CD4-positive, CD25-positive, alpha-beta regulatory T cell (primary cell): ENCODE measurements around the gene GABBR2. TPM values are rescaled to one million over a fixed set of nuclear protein-coding genes. Genes with fewer than 3 reads are reported as not detected.
"Not testable (repeated sequence)": the region's sequence is repeated elsewhere in the genome, so short reads cannot be mapped to it uniquely, and the experiment has no call there.

Experiments used
- ATAC-seq, 2 donors: fragments of 150-1000 bp; cut with Tn5 transposase; one replicate each; pipeline ENCODE4 v1.10.0; 2021; ENCODE audit warnings: low read depth in 2 of 2, moderate number of reproducible peaks in 2 of 2, moderate library complexity in 1 of 2
- DNase-seq, 3 donors: peaks; one replicate each; pipeline versions ENCODE4 v3.0.0 to v3.0.0-alpha.2; 2012 to 2022; ENCODE audit warnings: mixed read lengths in 1 of 3
- H3K27ac ChIP-seq: one replicate; pipeline ENCODE4 v1.7.0; 2013; ENCODE audit warnings: mild to moderate bottlenecking, low read length; ENCODE audit not compliant: insufficient read depth, poor library complexity, severe bottlenecking
- H3K27me3 ChIP-seq: one replicate; pipeline ENCODE4 v1.7.0; 2013; ENCODE audit warnings: low read length; ENCODE audit not compliant: control insufficient read depth, insufficient read depth
- H3K36me3 ChIP-seq: one replicate; pipeline ENCODE4 v1.7.0; 2013; ENCODE audit warnings: mild to moderate bottlenecking, low read length, moderate library complexity; ENCODE audit not compliant: control insufficient read depth, insufficient read depth
- H3K4me1 ChIP-seq: 2 replicates; pipeline ENCODE4 v1.7.0; 2013; ENCODE audit warnings: mild to moderate bottlenecking, low read length; ENCODE audit not compliant: insufficient read depth, control insufficient read depth, poor library complexity, severe bottlenecking
- H3K4me3 ChIP-seq: one replicate; pipeline ENCODE4 v1.7.0; 2013; ENCODE audit warnings: low read depth, mild to moderate bottlenecking, low read length, moderate library complexity
- H3K9me3 ChIP-seq, 2 experiments: 1 replicate in 1 of 2; 2 replicates in 1 of 2; pipeline ENCODE4 v1.7.0; 2013; ENCODE audit warnings: low read length in 2 of 2, mild to moderate bottlenecking in 1 of 2, moderate library complexity in 1 of 2; ENCODE audit not compliant: control insufficient read depth in 2 of 2
- H3K27ac Mint-ChIP-seq, 3 donors: one replicate each; pipeline ENCODE4 v1.8.0; 2020 to 2022; ENCODE audit warnings: mild to moderate bottlenecking in 3 of 3, mixed read lengths in 3 of 3, moderate library complexity in 2 of 3
- H3K27me3 Mint-ChIP-seq: one replicate; pipeline ENCODE4 v1.8.0; 2022; ENCODE audit warnings: mild to moderate bottlenecking, mixed read lengths
- H3K36me3 Mint-ChIP-seq: one replicate; pipeline ENCODE4 v1.8.0; 2020; ENCODE audit warnings: mixed read lengths
- H3K4me1 Mint-ChIP-seq, 4 donors: one replicate each; pipeline ENCODE4 v1.8.0; 2020 to 2022; ENCODE audit warnings: mixed read lengths in 4 of 4, mild to moderate bottlenecking in 1 of 4
- H3K4me3 Mint-ChIP-seq, 4 donors: one replicate each; pipeline ENCODE4 v1.8.0; 2020 to 2022; ENCODE audit warnings: mild to moderate bottlenecking in 4 of 4, mixed read lengths in 4 of 4, moderate library complexity in 3 of 4
- H3K9me3 Mint-ChIP-seq, 7 donors: one replicate each; pipeline ENCODE4 v1.8.0; 2020 to 2022; ENCODE audit warnings: mixed read lengths in 7 of 7, mild to moderate bottlenecking in 3 of 7, moderate library complexity in 2 of 7
- polyA plus RNA-seq, 4 donors: library from polyadenylated mRNA; unstranded; fragments of 300-500 nt; fragmentation: Illumina TruSeq; gene quantifications; one replicate each; pipeline ENCODE4 v1.2.3, GENCODE V29; 2021
- total RNA-seq: library from RNA; stranded (reverse); gene quantifications from one replicate; pipeline ENCODE4 v1.2.3, GENCODE V29; 2022

Gene GABBR2
- total and polyA plus RNA-seq, 5 donors from 2014 or later, result not detected

GRCh38 chr9:98667005-98667640 lies 41.6 kb downstream of the GABBR2 start:
- Histone ChIP-seq H3K27ac (no peak overlapping the region), H3K27me3 (peaks cover 3% of the 10 kb centered on the region), H3K9me3 (no peaks in the 10 kb centered on the region), H3K4me3 (no peak overlapping the region), H3K36me3 (no peaks in the 10 kb centered on the region), H3K4me1 (no peaks in the 10 kb centered on the region)
- no peak overlapping the region for H3K27ac Mint-ChIP-seq
- ATAC-seq (no peak), DNase-seq (no peak)
- H3K4me3 Mint-ChIP-seq, result no peak overlapping the region
- no peaks in the 10 kb centered on the region for H3K36me3 Mint-ChIP-seq
- peaks cover 0 to 2% (median 0%) of the 10 kb centered on the region in 7 donors for H3K9me3 Mint-ChIP-seq
- H3K4me1 Mint-ChIP-seq, result no peaks in the 10 kb centered on the region
- peaks cover 21% of the 10 kb centered on the region for H3K27me3 Mint-ChIP-seq

GRCh38 chr9:98665501-98665900 lies 43.2 kb downstream of the GABBR2 start:
- H3K36me3 Mint-ChIP-seq, result no peaks in the 10 kb centered on the region
- no peaks in the 10 kb centered on the region for H3K4me1 Mint-ChIP-seq
- H3K4me1 ChIP-seq, result no peaks in the 10 kb centered on the region
- no peak overlapping the region for H3K4me3 Mint-ChIP-seq
- H3K36me3 ChIP-seq, result no peaks in the 10 kb centered on the region
- no peak overlapping the region for H3K27ac ChIP-seq
- no peak overlapping the region for H3K4me3 ChIP-seq
- DNase-seq (no peak), ATAC-seq (no peak)
- H3K27ac Mint-ChIP-seq, result no peak overlapping the region
- H3K27me3 ChIP-seq, result no peaks in the 10 kb centered on the region
- H3K9me3 Mint-ChIP-seq, result peaks cover 0 to 2% (median 0%) of the 10 kb centered on the region in 7 donors
- H3K9me3 ChIP-seq, result no peaks in the 10 kb centered on the region
- peaks cover 25% of the 10 kb centered on the region for H3K27me3 Mint-ChIP-seq

GRCh38 chr9:98660541-98660940 lies 48.2 kb downstream of the GABBR2 start:
- Histone ChIP-seq H3K9me3 (no peaks in the 10 kb centered on the region), H3K27ac (no peak overlapping the region), H3K36me3 (no peaks in the 10 kb centered on the region), H3K4me3 (no peak overlapping the region), H3K27me3 (peaks cover 3% of the 10 kb centered on the region), H3K4me1 (no peaks in the 10 kb centered on the region)
- no peaks in the 10 kb centered on the region for H3K36me3 Mint-ChIP-seq
- no peaks in the 10 kb centered on the region for H3K4me1 Mint-ChIP-seq
- H3K4me3 Mint-ChIP-seq, result no peak overlapping the region
- no peaks in the 10 kb centered on the region for H3K9me3 Mint-ChIP-seq
- H3K27ac Mint-ChIP-seq, result no peak overlapping the region
- DNase-seq, result no peak
- no peak for ATAC-seq
- H3K27me3 Mint-ChIP-seq, result peaks cover 11% of the 10 kb centered on the region

GRCh38 chr9:98658951-98659351 lies 49.8 kb downstream of the GABBR2 start:
- Histone ChIP-seq H3K27ac (no peak overlapping the region), H3K9me3 (no peaks in the 10 kb centered on the region), H3K27me3 (peaks cover 3% of the 10 kb centered on the region), H3K36me3 (no peaks in the 10 kb centered on the region), H3K4me1 (no peaks in the 10 kb centered on the region), H3K4me3 (no peak overlapping the region)
- Mint-ChIP-seq H3K27ac (no peak overlapping the region), H3K4me3 (no peak overlapping the region), H3K27me3 (peaks cover 11% of the 10 kb centered on the region), H3K9me3 (peaks cover 0 to 6% (median 0%) of the 10 kb centered on the region in 7 donors), H3K4me1 (no peaks in the 10 kb centered on the region), H3K36me3 (no peaks in the 10 kb centered on the region)
- ATAC-seq (no peak), DNase-seq (no peak)

GRCh38 chr9:98657897-98658296 lies 50.8 kb downstream of the GABBR2 start:
- no peak for DNase-seq
- Histone ChIP-seq H3K9me3 (no peaks in the 10 kb centered on the region), H3K4me3 (no peak overlapping the region), H3K4me1 (no peaks in the 10 kb centered on the region), H3K27ac (no peak overlapping the region), H3K36me3 (no peaks in the 10 kb centered on the region), H3K27me3 (peaks cover 3% of the 10 kb centered on the region)
- no peaks in the 10 kb centered on the region for H3K4me1 Mint-ChIP-seq
- no peak for ATAC-seq
- H3K4me3 Mint-ChIP-seq, result no peak overlapping the region
- no peaks in the 10 kb centered on the region for H3K36me3 Mint-ChIP-seq
- peaks cover 0 to 6% (median 0%) of the 10 kb centered on the region in 7 donors for H3K9me3 Mint-ChIP-seq
- H3K27ac Mint-ChIP-seq, result no peak overlapping the region
- peaks cover 11% of the 10 kb centered on the region for H3K27me3 Mint-ChIP-seq

- ATAC-seq, result no peak
- no peak overlapping the region for H3K27ac Mint-ChIP-seq
Observed at GRCh38 chr9:98656511-98656910, 52.2 kb downstream of the GABBR2 start.

GRCh38 chr9:98655428-98655827 lies 53.3 kb downstream of the GABBR2 start:
- not testable (repeated sequence) for H3K36me3 ChIP-seq, H3K27ac Mint-ChIP-seq, H3K27me3 ChIP-seq, H3K4me1 ChIP-seq, ATAC-seq, H3K9me3 Mint-ChIP-seq, H3K27ac ChIP-seq, H3K9me3 ChIP-seq, DNase-seq, H3K4me3 Mint-ChIP-seq, H3K4me3 ChIP-seq, H3K4me1 Mint-ChIP-seq, H3K36me3 Mint-ChIP-seq, H3K27me3 Mint-ChIP-seq

More at GRCh38 chr9:98656511-98656910, 52.2 kb downstream of the GABBR2 start:
- Histone ChIP-seq H3K9me3 (no peaks in the 10 kb centered on the region), H3K27me3 (peaks cover 3% of the 10 kb centered on the region), H3K4me3 (no peak overlapping the region), H3K27ac (no peak overlapping the region), H3K4me1 (no peaks in the 10 kb centered on the region), H3K36me3 (no peaks in the 10 kb centered on the region)
- no peaks in the 10 kb centered on the region for H3K36me3 Mint-ChIP-seq
- no peak overlapping the region for H3K4me3 Mint-ChIP-seq
- peaks cover 6% of the 10 kb centered on the region for H3K27me3 Mint-ChIP-seq
- H3K9me3 Mint-ChIP-seq, result peaks cover 0 to 6% (median 0%) of the 10 kb centered on the region in 7 donors
- H3K4me1 Mint-ChIP-seq, result no peaks in the 10 kb centered on the region
- no peak for DNase-seq

- Mint-ChIP-seq H3K9me3 (peaks cover 0 to 6% (median 1%) of the 10 kb centered on the region in 7 donors), H3K27ac (no peak overlapping the region), H3K4me1 (no peaks in the 10 kb centered on the region), H3K36me3 (no peaks in the 10 kb centered on the region), H3K4me3 (no peak overlapping the region), H3K27me3 (peaks cover 12% of the 10 kb centered on the region)
- no peak overlapping the region for H3K27ac ChIP-seq
- DNase-seq, result no peak
- H3K4me1 ChIP-seq, result no peaks in the 10 kb centered on the region
- H3K27me3 ChIP-seq, result peaks cover 3% of the 10 kb centered on the region
- no peak overlapping the region for H3K4me3 ChIP-seq
- no peaks in the 10 kb centered on the region for H3K36me3 ChIP-seq
- no peaks in the 10 kb centered on the region for H3K9me3 ChIP-seq
- ATAC-seq, result no peak
Observed at GRCh38 chr9:98654247-98654646, 54.5 kb downstream of the GABBR2 start.
